ENCODE data around the gene ACSS1.

ACSS1 gene

DNA sequence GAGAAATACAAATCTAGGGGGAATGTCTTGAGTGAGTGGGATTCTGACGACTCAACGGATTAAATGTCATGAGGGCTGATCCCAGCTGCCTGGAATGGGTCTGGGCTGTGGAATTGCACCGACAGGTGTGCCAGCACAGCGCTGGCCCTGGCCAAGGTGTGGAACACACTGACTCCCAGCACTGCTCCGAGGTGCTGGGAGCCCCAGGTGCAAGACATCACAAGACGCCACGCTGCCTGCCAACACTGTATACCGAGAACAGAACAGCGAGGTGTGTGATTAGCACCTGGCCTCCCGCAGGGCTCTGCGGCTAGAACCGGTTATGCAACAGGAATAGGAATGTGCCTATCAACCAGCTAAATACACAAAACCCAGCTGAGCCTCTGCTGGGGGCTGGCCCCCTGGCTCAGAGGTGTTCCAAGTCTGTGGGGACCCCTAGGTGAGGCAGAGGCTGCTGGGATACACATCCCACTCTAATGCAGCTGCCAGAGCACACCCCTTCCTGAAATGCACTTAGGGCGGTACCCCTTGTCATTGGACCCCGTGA, 40.6 kb downstream of the ACSS1 start:
- TF ChIP-seq, protein P1, sequence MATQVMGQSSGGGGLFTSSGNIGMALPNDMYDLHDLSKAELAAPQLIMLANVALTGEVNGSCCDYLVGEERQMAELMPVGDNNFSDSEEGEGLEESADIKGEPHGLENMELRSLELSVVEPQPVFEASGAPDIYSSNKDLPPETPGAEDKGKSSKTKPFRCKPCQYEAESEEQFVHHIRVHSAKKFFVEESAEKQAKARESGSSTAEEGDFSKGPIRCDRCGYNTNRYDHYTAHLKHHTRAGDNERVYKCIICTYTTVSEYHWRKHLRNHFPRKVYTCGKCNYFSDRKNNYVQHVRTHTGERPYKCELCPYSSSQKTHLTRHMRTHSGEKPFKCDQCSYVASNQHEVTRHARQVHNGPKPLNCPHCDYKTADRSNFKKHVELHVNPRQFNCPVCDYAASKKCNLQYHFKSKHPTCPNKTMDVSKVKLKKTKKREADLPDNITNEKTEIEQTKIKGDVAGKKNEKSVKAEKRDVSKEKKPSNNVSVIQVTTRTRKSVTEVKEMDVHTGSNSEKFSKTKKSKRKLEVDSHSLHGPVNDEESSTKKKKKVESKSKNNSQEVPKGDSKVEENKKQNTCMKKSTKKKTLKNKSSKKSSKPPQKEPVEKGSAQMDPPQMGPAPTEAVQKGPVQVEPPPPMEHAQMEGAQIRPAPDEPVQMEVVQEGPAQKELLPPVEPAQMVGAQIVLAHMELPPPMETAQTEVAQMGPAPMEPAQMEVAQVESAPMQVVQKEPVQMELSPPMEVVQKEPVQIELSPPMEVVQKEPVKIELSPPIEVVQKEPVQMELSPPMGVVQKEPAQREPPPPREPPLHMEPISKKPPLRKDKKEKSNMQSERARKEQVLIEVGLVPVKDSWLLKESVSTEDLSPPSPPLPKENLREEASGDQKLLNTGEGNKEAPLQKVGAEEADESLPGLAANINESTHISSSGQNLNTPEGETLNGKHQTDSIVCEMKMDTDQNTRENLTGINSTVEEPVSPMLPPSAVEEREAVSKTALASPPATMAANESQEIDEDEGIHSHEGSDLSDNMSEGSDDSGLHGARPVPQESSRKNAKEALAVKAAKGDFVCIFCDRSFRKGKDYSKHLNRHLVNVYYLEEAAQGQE (IDR thresholded peaks at IDR 0.05; ENCODE audit: insufficient read depth in 1 of 2, low read depth in 2 of 2, low read length in 2 of 2) = no peak
- TF ChIP-seq POLR2AphosphoS5 (IDR thresholded peaks at IDR 0.05; ENCODE audit: low read depth, low read length) (no peak), SIN3A (IDR thresholded peaks at IDR 0.05; ENCODE audit: borderline replicate concordance, insufficient read depth, low read length) (no peak), FOXP2 (optimal IDR thresholded peaks at IDR 0.05; ENCODE audit: borderline replicate concordance, extremely low read depth, extremely low read length, insufficient read depth) (no peak), TAF1 (IDR thresholded peaks at IDR 0.05; ENCODE audit: borderline replicate concordance, insufficient read depth, low read length) (no peak)

GRCh38 chr20:25016471-25016870, 41.5 kb downstream of the ACSS1 start:
- TF ChIP-seq FOXP2 (optimal IDR thresholded peaks at IDR 0.05; ENCODE audit: borderline replicate concordance, extremely low read depth, extremely low read length, insufficient read depth) (no peak), SIN3A (IDR thresholded peaks at IDR 0.05; ENCODE audit: borderline replicate concordance, insufficient read depth, low read length) (no peak), POLR2AphosphoS5 (IDR thresholded peaks at IDR 0.05; ENCODE audit: low read depth, low read length) (no peak), TAF1 (IDR thresholded peaks at IDR 0.05; ENCODE audit: borderline replicate concordance, insufficient read depth, low read length) (no peak)
- TF ChIP-seq, protein P1 (IDR thresholded peaks at IDR 0.05; ENCODE audit: insufficient read depth in 1 of 2, low read depth in 2 of 2, low read length in 2 of 2) = no peak

GRCh38 chr20:25015986-25016385, 42.0 kb downstream of the ACSS1 start:
- TF ChIP-seq POLR2AphosphoS5 (IDR thresholded peaks at IDR 0.05; ENCODE audit: low read depth, low read length) (no peak), TAF1 (IDR thresholded peaks at IDR 0.05; ENCODE audit: borderline replicate concordance, insufficient read depth, low read length) (no peak), FOXP2 (optimal IDR thresholded peaks at IDR 0.05; ENCODE audit: borderline replicate concordance, extremely low read depth, extremely low read length, insufficient read depth) (no peak), SIN3A (IDR thresholded peaks at IDR 0.05; ENCODE audit: borderline replicate concordance, insufficient read depth, low read length) (no peak)
- TF ChIP-seq, protein P1 (IDR thresholded peaks at IDR 0.05; ENCODE audit: insufficient read depth in 1 of 2, low read depth in 2 of 2, low read length in 2 of 2) = no peak

DNA sequence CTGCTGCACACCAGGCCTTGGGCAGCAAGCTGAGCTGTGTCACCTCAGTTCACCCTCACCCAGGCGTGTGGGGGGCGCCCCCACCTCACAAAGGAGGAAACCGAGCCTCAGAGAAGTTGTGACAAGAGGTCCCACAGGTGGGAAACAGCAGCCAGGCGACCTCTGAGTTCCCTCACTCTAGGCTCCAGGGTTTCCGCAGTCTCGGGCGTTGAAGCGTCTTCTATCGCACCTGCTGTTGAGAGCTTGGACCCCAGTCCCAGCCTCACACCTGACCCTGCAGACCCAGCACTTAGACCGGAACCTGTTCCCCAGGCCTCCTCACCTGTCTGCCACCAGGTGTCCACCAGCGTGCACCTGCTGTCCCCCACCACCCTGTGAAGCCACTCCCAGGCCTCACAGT, 43.1 kb downstream of the ACSS1 start:
- TF ChIP-seq POLR2AphosphoS5 (IDR thresholded peaks at IDR 0.05; ENCODE audit: low read depth, low read length) (no peak), TAF1 (IDR thresholded peaks at IDR 0.05; ENCODE audit: borderline replicate concordance, insufficient read depth, low read length) (no peak), FOXP2 (optimal IDR thresholded peaks at IDR 0.05; ENCODE audit: borderline replicate concordance, extremely low read depth, extremely low read length, insufficient read depth) (no peak), SIN3A (IDR thresholded peaks at IDR 0.05; ENCODE audit: borderline replicate concordance, insufficient read depth, low read length) (no peak)
- TF ChIP-seq, protein P1 (IDR thresholded peaks at IDR 0.05; ENCODE audit: insufficient read depth in 1 of 2, low read depth in 2 of 2, low read length in 2 of 2) = no peak

Measured in PFSK-1 (cell line).